Measurements from ENCODE around the gene AKAP8L. TPM values are rescaled to one million over a fixed set of nuclear protein-coding genes. Genes with fewer than 3 reads are reported as not detected.

AKAP8L gene
- total RNA-seq, 1 experiment from 2014 or later: 94.0 TPM

DNA sequence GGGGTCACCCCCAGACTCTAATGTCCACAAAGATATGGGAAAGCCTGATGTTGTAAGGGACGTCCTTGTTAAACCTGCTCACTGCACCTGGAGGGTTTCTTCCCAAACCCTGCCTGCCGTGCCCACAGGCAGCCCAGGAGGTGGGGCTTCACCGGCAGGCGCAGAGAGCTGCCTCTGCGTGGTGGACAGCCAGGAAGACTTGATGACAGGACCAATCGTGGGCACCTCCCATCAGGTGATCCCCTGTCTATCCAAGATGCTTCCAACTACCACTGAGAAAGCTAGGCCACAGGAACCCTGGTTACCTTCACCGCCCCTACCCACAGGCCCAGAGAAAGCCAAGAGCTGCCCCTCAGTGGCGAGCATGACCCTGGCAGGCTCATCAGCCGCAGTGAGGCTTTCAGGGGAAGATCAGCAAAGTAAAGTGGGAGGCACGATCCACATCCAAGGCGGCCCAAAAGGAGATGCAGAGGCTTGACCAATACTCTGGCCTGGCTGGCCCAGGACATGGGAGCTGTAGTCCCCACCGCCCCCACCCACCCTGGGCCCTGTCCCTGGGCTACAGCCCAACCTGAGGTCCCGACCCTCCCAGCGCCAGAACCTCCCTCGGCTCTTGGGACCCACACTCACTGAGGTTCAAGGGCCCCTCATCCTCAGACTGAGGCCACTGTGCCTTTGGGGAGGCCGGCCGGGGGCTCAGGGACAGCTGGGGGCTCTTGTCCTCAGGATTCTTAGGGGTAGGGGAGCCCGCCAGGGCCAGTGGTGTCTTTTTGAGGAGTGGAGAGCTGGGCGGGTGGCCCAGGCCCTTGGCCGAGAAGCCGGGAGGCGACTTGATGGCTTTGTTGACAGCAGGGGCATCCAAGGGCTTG is 10.4 kb upstream of the AKAP8L start:
- CTCF ChIA-PET: no interaction called here
- H3K9me3 Mint-ChIP-seq (ENCODE audit: low read depth, unreplicated experiment): no peaks in the 10 kb centered on the region
- no peaks in the 10 kb centered on the region for H3K27me3 Mint-ChIP-seq (ENCODE audit: unreplicated experiment)
- H3K27ac Mint-ChIP-seq (ENCODE audit: unreplicated experiment): no peak overlapping the region
- peaks cover 18% of the 10 kb centered on the region for H3K4me1 Mint-ChIP-seq (ENCODE audit: low read depth, unreplicated experiment)
- peaks cover 30% of the 10 kb centered on the region for H3K36me3 Mint-ChIP-seq (ENCODE audit: insufficient read depth, unreplicated experiment)
- DNase-seq: no peak
- intact Hi-C loops (cut with micrococcal nuclease; ENCODE audit: unreplicated experiment): no loop called here
- BruUV-seq (replicated peaks): no TSS peak
- no peak overlapping the region for H3K4me3 Mint-ChIP-seq (ENCODE audit: low read depth, unreplicated experiment)
- TF ChIP-seq, protein P1, sequence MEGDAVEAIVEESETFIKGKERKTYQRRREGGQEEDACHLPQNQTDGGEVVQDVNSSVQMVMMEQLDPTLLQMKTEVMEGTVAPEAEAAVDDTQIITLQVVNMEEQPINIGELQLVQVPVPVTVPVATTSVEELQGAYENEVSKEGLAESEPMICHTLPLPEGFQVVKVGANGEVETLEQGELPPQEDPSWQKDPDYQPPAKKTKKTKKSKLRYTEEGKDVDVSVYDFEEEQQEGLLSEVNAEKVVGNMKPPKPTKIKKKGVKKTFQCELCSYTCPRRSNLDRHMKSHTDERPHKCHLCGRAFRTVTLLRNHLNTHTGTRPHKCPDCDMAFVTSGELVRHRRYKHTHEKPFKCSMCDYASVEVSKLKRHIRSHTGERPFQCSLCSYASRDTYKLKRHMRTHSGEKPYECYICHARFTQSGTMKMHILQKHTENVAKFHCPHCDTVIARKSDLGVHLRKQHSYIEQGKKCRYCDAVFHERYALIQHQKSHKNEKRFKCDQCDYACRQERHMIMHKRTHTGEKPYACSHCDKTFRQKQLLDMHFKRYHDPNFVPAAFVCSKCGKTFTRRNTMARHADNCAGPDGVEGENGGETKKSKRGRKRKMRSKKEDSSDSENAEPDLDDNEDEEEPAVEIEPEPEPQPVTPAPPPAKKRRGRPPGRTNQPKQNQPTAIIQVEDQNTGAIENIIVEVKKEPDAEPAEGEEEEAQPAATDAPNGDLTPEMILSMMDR (IDR thresholded peaks at IDR 0.05; ENCODE audit: unreplicated experiment): no peak

DNA sequence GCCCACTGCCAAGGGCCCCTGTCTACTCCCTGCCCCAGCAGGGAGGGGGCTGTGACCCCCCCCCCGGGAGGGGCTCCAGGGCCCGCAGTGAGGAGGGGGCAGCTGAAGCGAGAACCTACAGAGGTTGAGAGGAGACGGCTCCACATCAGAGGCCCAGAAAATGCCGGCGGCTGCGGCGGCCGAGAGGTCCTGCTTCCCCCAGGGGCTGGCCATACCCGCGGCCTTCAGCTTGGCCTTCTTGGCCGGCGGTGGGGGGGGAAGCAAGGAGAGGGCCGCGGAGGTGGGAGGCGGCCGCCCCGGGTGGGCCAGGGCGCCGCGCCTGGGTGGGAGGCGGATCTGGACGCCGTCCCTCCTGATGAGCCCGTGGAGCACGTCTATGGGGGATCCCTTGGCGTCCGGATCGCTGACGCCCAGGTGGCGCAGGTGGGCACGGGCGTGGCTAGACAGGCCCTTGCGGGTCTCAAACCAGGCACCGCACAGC is 9.2 kb upstream of the AKAP8L start:
- peaks cover 10% of the 10 kb centered on the region for H3K4me1 Mint-ChIP-seq (ENCODE audit: low read depth, unreplicated experiment)
- H3K27me3 Mint-ChIP-seq (ENCODE audit: unreplicated experiment): no peaks in the 10 kb centered on the region
- intact Hi-C loops (cut with micrococcal nuclease; ENCODE audit: unreplicated experiment): no loop called here
- CTCF ChIA-PET: no interaction called here
- DNase-seq: no peak
- H3K36me3 Mint-ChIP-seq (ENCODE audit: insufficient read depth, unreplicated experiment): peaks cover 29% of the 10 kb centered on the region
- BruUV-seq (replicated peaks): no TSS peak
- H3K27ac Mint-ChIP-seq (ENCODE audit: unreplicated experiment): no peak overlapping the region
- TF ChIP-seq, protein P1 (IDR thresholded peaks at IDR 0.05; ENCODE audit: unreplicated experiment): no peak
- H3K4me3 Mint-ChIP-seq (ENCODE audit: low read depth, unreplicated experiment): no peak overlapping the region
- H3K9me3 Mint-ChIP-seq (ENCODE audit: low read depth, unreplicated experiment): no peaks in the 10 kb centered on the region

DNA sequence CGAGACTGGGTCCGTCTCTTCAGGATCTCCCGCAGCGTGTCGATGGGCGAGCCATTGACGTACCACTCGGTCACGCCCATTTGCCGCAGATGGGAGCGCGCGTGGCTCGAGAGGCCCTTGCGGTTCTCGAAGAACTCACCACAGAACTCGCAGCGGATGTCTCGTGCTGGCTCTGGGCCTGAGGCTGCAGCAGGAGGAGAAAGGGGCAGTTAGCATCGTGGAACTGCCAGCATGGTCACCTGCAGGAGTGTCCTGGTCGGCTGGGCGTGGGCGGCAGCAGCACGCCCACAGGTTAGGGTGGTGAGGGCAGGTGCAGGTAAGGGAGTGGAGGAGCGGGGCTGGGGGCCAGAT is 8.5 kb upstream of the AKAP8L start:
- no TSS peak for BruUV-seq (replicated peaks)
- no peak for DNase-seq
- Mint-ChIP-seq H3K27me3 (ENCODE audit: unreplicated experiment) (no peaks in the 10 kb centered on the region), H3K36me3 (ENCODE audit: insufficient read depth, unreplicated experiment) (peaks cover 24% of the 10 kb centered on the region), H3K4me3 (ENCODE audit: low read depth, unreplicated experiment) (no peak overlapping the region), H3K4me1 (ENCODE audit: low read depth, unreplicated experiment) (peaks cover 9% of the 10 kb centered on the region), H3K27ac (ENCODE audit: unreplicated experiment) (no peak overlapping the region), H3K9me3 (ENCODE audit: low read depth, unreplicated experiment) (no peaks in the 10 kb centered on the region)
- TF ChIP-seq, protein P1 (IDR thresholded peaks at IDR 0.05; ENCODE audit: unreplicated experiment): no peak
- CTCF ChIA-PET: no interaction called here
- intact Hi-C loops (cut with micrococcal nuclease; ENCODE audit: unreplicated experiment): no loop called here

DNA sequence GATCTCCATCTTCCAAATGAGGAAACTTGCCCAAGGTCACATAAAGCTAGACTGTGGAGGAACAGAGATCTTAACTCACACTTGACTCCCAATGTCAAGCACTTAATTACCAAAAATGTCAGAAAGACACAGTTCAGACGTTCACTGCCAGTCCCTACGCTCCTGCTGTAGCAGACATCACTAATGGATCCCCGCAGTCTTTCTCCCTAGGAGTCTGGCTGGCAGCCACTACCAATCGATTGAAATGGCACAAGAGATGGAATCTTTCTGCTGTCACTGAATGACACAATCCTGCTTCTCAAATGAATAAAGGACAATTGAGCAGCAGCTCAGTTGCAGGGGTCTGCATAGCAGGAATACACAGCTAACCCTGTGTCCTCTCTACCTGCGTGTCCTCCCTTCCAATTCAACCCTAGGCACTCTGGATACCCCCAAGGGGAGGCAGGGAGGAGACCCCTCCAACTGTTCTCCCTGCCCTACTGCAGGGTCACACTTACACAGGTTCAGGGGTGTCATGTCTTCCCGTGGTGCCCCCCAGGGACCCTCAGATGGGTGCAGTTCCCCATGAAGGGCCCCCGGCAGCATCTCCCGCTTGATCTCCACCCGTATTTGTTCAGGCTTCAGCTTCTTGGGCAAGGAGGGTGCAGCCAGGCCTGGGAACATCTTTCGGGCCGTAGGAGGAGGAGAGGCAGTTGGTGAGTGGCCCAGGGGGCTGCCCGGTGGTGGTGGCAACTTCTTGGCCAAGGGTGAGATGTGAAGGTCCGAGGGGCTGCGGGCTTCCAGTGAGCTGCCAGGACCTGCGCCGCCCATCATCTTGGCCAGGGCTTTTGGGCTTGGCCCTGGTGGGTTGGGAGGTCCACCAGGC is 7.9 kb upstream of the AKAP8L start:
- intact Hi-C loops (cut with micrococcal nuclease; ENCODE audit: unreplicated experiment): no loop called here
- H3K9me3 Mint-ChIP-seq (ENCODE audit: low read depth, unreplicated experiment): no peaks in the 10 kb centered on the region
- no peak for DNase-seq
- H3K27me3 Mint-ChIP-seq (ENCODE audit: unreplicated experiment): no peaks in the 10 kb centered on the region
- peaks cover 8% of the 10 kb centered on the region for H3K4me1 Mint-ChIP-seq (ENCODE audit: low read depth, unreplicated experiment)
- no TSS peak for BruUV-seq (replicated peaks)
- TF ChIP-seq, protein P1 (IDR thresholded peaks at IDR 0.05; ENCODE audit: unreplicated experiment): no peak
- H3K36me3 Mint-ChIP-seq (ENCODE audit: insufficient read depth, unreplicated experiment): peaks cover 19% of the 10 kb centered on the region
- CTCF ChIA-PET: interaction anchor here (0.7 kb wide), 1 partner anchor 127 kb away, joined by 3 read pairs; no protein-coding TSS in a partner anchor
- H3K27ac Mint-ChIP-seq (ENCODE audit: unreplicated experiment): no peak overlapping the region
- H3K4me3 Mint-ChIP-seq (ENCODE audit: low read depth, unreplicated experiment): no peak overlapping the region
